KMS-11 (cell line): ENCODE data around the gene TRMT13.

Experiments
- H2AFZ ChIP-seq: fragments of 200-600 bp; sonication (generic); 2 replicates; pipeline ENCODE4 v1.6.1; 2016; ENCODE audit warnings: antibody characterized with exemption, mixed run types, low read depth
- H3K27ac ChIP-seq: fragments of 200-600 bp; sonication (generic); 2 replicates; pipeline ENCODE4 v1.6.1; 2016; ENCODE audit warnings: mild to moderate bottlenecking, mixed run types
- H3K27me3 ChIP-seq: fragments of 200-600 bp; sonication (generic); 2 replicates; pipeline ENCODE4 v1.6.1; 2017; ENCODE audit warnings: mild to moderate bottlenecking, low read depth, mixed run types, moderate library complexity; ENCODE audit not compliant: insufficient read depth
- H3K36me3 ChIP-seq: fragments of 200-600 bp; sonication (generic); 2 replicates; pipeline ENCODE4 v1.6.1; 2017; ENCODE audit warnings: mild to moderate bottlenecking, mixed run types; ENCODE audit not compliant: insufficient read depth
- H3K4me1 ChIP-seq: fragments of 200-600 bp; sonication (generic); 2 replicates; pipeline ENCODE4 v1.6.1; 2016; ENCODE audit warnings: mild to moderate bottlenecking, low read depth, mixed run types; ENCODE audit not compliant: poor library complexity, severe bottlenecking
- H3K4me2 ChIP-seq: fragments of 200-600 bp; sonication (generic); 2 replicates; pipeline ENCODE4 v1.7.0; 2016; ENCODE audit warnings: mild to moderate bottlenecking, mixed run types
- H3K4me3 ChIP-seq: fragments of 200-600 bp; sonication (generic); IDR thresholded peaks from 2 replicates; pipeline ENCODE4 v1.6.1; 2017; ENCODE audit warnings: low read depth, low read length, mixed read lengths; ENCODE audit not compliant: insufficient read depth
- H3K79me2 ChIP-seq: fragments of 200-600 bp; sonication (generic); 2 replicates; pipeline ENCODE4 v1.6.1; 2016; ENCODE audit warnings: low read depth, mixed run types; ENCODE audit not compliant: insufficient read depth
- H3K9ac ChIP-seq: fragments of 200-600 bp; sonication (generic); 2 replicates; pipeline ENCODE4 v1.6.1; 2016; ENCODE audit warnings: mild to moderate bottlenecking, mixed run types
- H4K20me1 ChIP-seq: fragments of 200-600 bp; sonication (generic); 2 replicates; pipeline ENCODE4 v1.6.1; 2016; ENCODE audit warnings: mild to moderate bottlenecking, mixed run types; ENCODE audit not compliant: insufficient read depth
- CTCF ChIP-seq: fragments of 200-600 bp; sonication (generic); conservative IDR thresholded peaks from 2 replicates; pipeline ENCODE4 v1.6.1; 2017; ENCODE audit warnings: low read depth, mild to moderate bottlenecking, antibody characterized with exemption, low read length, moderate library complexity, mixed read lengths

TRMT13 gene

GRCh38 chr1:100177295-100178041 is 44.5 kb downstream of the TRMT13 start:
- Histone ChIP-seq H4K20me1 (no peaks in the 10 kb centered on the region), H3K79me2 (no peaks in the 10 kb centered on the region), H3K27me3 (no peaks in the 10 kb centered on the region), H3K4me1 (no peaks in the 10 kb centered on the region), H3K27ac (no peak overlapping the region), H3K4me3 (no peak overlapping the region), H3K4me2 (no peak overlapping the region), H3K36me3 (no peaks in the 10 kb centered on the region), H3K9ac (no peak overlapping the region), H2AFZ (no peak overlapping the region)
- TF ChIP-seq CTCF, result no peak

GRCh38 chr1:100178091-100178490 is 45.1 kb downstream of the TRMT13 start, which contains the start of gene LRRC39:
LRRC39 (minus strand) TSS chr1:100178256; CDS start chr1:100168516, 9,740 bp downstream.
- TF ChIP-seq CTCF, result no peak
- H3K79me2 ChIP-seq, result no peaks in the 10 kb centered on the region
- H3K4me1 ChIP-seq, result no peaks in the 10 kb centered on the region
- H3K4me2 ChIP-seq, result no peak within 1 kb of the TSS
- H4K20me1 ChIP-seq, result no peaks in the 10 kb centered on the region
- H3K36me3 ChIP-seq, result no peaks in the 10 kb centered on the region
- no peak within 1 kb of the TSS for H3K4me3 ChIP-seq
- H3K27ac ChIP-seq, result no peak within 1 kb of the TSS
- H3K9ac ChIP-seq, result no peak within 1 kb of the TSS
- H3K27me3 ChIP-seq, result no peaks in the 10 kb centered on the region
- H2AFZ ChIP-seq, result no peak within 1 kb of the TSS

GRCh38 chr1:100183370-100183769 is 50.4 kb downstream of the TRMT13 start:
- Histone ChIP-seq H3K4me2 (no peak overlapping the region), H3K79me2 (no peaks in the 10 kb centered on the region), H3K4me3 (no peak overlapping the region), H3K4me1 (peaks cover 17% of the 10 kb centered on the region), H3K9ac (no peak overlapping the region), H2AFZ (no peak overlapping the region), H3K27me3 (no peaks in the 10 kb centered on the region), H4K20me1 (no peaks in the 10 kb centered on the region), H3K27ac (no peak overlapping the region), H3K36me3 (no peaks in the 10 kb centered on the region)
- TF ChIP-seq CTCF, result no peak

GRCh38 chr1:100184536-100184935 is 51.6 kb downstream of the TRMT13 start:
- H3K36me3 ChIP-seq, result no peaks in the 10 kb centered on the region
- no peak overlapping the region for H3K27ac ChIP-seq
- no peak for TF ChIP-seq CTCF

More at GRCh38 chr1:100184536-100184935, 51.6 kb downstream of the TRMT13 start:
- Histone ChIP-seq H3K4me3 (no peak overlapping the region), H3K27me3 (no peaks in the 10 kb centered on the region), H2AFZ (no peak overlapping the region), H3K4me2 (no peak overlapping the region), H4K20me1 (no peaks in the 10 kb centered on the region), H3K79me2 (no peaks in the 10 kb centered on the region), H3K4me1 (peaks cover 27% of the 10 kb centered on the region), H3K9ac (no peak overlapping the region)
